Ureter (tissue), 1 donor: ENCODE results near the gene RREB1. TPM values are rescaled to one million over a fixed set of nuclear protein-coding genes. Genes with fewer than 3 reads are reported as not detected.

Experiments used
- DNase-seq: peaks from one replicate; pipeline ENCODE4 v3.0.0-alpha.2; 2020; ENCODE audit warnings: low spot score
- total RNA-seq: library from RNA; stranded (reverse); gene quantifications from one replicate; pipeline ENCODE4 v1.2.4, GENCODE V29; 2023
- donor health status: DM: yes; HTN: yes; CAD: no.

Gene RREB1
- total RNA-seq, 1 donor from 2014 or later, result 74.6 TPM

DNA sequence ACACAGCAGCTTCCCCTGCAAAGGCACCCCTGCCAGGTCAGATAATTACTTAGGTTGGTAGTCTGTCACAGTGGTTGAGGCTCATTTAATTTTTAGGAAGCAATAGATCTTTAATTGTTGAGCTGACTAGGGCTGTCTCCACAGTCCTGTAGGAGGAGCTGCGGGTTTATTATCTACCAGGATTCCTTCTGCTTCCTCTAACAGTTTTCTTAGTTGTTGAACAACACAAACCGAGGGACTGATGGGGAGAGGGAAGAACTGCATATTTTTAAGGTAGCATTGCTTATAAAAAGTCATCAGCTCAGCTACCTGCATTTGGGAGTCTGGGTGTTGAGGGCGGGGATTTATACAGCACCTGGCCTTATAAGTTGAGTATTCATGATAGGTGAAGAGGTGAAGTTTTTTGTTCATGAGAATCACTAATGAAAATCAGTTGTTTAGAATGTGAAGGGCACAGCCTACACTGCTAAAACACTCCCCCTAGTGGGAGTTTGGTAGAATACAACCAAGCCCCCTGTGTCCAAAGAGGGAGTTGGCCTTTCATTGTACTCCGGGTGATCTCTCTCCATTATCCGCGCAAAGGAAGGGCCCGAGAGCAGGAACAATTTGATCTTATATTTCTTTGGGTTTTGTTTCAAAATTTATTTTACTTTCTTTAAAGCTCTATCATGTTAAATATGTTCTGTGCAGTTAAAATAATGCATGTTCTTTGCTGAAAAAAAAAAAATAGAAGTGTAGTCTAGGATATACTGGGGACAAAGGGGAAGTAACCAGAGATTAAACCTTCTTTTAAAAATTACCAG lies 135.6 kb downstream of the RREB1 start:
- DNase-seq, result no peak

DNA sequence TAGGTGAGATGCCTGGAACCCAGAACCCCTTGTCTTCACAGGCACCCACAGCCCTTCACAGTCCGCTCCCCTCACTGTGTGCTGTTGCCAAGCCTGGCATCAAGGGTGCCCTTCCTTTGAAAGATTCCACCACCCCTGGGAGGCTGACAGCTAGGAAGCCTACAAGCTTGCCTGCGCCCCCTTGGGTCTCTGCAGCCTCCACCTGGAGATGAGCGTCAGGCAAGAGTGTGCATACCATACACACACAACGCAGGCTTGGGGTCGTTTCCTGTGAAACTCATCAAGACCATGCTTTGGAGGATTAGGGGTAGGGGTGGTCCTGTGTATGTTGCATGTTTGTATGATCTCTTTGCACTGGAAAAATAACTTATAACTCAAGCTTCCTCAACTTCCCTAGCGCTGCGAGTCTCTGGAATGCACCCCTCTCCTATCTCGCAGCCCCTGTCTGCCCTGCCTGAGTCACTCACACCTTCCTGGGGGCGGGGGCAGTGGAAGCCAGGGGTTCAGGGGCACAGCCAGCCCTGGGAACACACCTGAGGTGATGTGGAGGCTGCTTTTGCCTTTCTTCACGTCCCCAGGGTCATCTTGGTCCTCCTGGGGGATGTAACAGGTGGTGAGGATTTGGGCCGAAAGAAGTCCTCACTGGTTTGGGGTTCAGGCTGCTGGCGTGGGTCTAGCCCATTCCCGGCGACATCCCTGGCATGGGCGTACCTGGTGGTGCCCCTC lies 138.1 kb downstream of the RREB1 start:
- no peak for DNase-seq

DNA sequence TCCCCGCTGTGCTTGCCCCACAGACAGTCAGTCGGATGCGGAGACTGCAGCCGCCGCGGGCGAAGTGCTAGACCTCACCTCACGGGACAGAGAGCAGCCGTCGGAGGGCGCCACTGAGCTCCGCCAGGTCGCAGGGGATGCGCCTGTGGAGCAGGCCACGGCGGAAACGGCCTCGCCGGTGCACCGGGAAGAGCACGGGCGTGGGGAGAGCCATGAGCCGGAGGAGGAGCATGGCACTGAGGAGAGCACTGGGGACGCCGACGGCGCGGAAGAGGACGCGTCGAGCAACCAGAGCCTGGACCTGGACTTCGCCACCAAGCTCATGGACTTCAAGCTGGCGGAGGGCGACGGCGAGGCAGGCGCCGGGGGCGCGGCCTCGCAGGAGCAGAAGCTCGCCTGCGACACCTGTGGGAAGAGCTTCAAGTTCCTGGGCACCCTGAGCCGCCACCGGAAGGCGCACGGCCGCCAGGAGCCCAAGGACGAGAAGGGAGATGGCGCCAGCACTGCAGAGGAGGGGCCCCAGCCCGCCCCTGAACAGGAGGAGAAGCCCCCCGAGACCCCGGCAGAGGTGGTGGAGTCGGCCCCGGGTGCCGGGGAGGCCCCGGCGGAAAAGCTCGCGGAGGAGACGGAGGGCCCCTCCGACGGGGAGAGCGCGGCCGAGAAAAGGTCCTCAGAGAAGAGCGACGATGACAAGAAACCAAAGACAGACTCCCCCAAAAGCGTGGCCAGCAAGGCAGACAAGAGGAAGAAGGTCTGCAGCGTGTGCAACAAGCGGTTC lies 138.8 kb downstream of the RREB1 start:
- DNase-seq, result no peak

DNA sequence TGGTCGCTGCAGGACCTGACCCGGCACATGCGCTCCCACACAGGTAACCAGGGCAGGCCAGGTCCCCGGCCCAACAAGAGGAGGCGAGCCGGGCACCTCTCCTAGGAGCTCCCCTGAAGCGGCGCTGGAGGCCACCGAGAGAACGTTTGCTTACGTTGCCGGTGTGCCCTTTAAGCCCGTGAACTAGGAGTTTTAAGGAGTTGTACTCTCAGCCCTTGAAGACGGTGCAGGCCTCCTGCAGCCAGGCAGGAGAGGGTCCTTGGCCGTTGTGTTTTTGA lies 139.4 kb downstream of the RREB1 start:
- no peak for DNase-seq

DNA sequence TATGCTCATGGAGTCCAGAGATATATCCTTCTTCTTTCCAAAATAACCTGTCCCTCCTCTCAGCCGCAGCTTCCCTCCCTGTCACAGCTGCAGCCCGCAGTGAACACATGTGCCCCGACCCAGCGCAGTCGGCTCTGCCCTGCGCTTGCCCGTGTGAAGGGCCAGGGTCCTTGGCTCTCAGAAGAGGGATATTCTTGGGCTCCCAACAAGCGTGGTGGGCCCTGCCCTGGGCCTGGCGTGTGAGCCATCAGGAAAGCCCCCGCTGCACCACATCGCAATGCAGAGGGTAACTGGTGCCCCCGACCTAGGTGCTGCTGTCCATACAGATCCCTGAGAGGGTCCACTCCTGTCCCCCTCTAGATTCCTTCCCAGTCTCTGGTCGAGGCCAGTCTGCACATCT lies 140.1 kb downstream of the RREB1 start:
- no peak for DNase-seq

DNA sequence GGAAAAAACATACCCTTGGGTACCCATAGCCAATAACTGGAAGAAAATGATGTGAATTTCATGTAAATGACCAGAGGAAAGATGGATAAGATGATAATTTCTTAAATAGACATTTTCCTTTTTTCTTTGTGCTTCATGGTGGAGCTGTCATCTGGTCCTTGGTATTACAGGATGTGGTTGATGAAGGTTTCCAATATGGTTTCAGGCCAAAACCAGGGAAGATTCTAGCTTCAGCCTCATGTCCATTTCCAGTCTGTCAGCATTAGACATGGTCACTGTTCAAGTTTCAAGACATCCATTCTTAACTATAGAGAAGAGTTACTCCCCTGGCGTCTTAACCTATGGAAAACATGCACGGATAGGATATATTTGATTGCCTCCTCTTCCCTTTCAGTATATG lies 141.6 kb downstream of the RREB1 start:
- no peak for DNase-seq

DNA sequence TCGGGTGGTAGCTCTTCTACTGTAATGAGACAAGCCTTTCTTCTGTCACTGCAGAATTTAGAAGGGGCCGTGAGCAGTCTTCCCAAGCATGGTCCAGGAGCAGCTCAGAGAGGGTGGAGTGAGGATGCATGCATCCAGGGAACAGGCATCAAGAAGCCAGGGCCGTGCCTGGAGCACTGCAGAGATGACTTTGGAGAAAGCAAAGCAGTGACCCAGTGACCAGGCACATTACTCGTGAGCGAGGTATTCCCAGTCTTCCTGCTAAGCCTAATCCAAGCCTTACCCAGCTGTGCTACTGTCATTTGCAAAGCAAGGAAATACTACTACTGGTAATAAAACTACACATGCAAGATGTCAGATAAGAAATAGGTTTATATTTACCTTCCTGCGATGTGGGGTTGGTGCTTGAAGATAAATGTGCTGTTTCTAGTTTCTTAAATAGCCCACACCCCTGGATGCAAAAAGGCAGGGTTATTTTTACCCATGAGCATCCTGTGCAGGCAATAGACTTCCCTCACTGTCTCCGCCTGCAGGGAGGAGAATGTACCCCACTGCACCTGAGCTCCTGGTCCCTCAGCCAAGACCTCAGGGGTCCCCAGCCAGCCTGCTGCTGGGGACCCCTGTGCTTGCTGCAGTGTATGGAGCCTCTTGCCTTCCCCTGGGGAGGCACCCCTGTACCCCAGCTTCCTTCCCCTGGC lies 142.3 kb downstream of the RREB1 start:
- no peak for DNase-seq

DNA sequence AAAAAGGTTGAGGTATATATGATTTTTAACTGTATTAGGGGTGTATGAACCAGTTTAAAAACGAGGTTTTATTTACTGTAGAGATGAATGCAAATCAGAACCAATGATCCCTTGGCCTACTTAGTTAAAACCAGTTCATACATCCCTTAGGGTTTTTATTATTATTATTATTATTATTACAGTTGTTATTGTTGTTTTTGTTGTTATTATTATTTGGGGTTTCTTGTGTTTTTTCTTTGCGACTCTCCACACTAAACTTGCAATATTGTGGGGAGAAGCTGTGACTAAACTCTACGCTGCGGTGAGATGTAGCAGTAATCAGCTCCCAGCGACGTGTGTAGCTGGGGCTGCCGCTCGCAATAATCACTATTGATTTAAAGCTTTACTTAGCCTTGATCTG lies 143.1 kb downstream of the RREB1 start:
- DNase-seq, result no peak

DNA sequence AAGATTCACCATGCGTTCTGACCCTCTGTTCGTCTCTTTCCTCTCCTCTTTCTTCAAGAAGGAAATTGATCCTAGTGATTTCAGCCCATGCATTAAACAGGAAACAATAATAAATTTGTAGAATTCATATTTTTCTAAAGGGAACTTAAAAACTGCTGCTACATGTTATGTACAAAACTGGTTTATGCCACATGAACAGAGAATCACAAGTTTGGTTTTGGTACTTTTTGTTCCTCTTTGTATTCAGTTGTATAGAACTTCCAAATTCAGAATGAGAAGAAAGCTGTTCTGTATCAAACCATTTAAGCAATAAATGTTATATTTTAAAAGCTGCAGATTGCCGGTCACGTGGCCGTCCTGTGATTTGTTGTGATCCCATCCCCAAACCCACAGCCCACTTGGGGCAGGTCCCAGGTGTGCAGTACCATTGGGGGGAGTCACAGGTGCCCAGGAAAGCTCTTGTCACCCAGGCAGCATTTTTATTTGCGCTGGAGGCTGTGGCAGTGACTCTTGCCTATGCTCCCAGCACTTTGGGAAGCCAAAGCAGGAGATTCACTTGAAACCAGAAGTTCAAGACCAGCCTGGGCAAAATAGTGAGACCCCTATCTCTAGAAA lies 144.0 kb downstream of the RREB1 start:
- no peak for DNase-seq

DNA sequence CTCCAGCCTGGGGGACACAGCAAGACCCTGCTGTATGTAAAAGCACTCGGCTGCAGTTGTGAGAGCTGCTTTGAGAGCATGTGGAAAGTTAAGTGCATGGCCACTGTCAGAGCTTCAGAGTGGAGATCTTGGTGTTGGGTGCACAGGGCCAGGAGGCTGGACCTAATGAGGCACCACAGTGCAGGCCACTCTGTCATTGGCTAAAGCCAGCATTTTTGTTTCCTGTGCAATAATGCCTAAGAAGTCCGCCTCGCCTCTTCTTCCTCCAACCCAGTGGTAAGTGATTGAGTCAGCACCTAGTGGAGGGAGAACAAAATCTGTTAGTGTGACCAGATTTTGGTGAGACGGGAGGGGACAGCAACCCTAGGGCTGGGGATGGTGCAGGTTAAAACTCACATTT lies 144.6 kb downstream of the RREB1 start:
- DNase-seq, result no peak

DNA sequence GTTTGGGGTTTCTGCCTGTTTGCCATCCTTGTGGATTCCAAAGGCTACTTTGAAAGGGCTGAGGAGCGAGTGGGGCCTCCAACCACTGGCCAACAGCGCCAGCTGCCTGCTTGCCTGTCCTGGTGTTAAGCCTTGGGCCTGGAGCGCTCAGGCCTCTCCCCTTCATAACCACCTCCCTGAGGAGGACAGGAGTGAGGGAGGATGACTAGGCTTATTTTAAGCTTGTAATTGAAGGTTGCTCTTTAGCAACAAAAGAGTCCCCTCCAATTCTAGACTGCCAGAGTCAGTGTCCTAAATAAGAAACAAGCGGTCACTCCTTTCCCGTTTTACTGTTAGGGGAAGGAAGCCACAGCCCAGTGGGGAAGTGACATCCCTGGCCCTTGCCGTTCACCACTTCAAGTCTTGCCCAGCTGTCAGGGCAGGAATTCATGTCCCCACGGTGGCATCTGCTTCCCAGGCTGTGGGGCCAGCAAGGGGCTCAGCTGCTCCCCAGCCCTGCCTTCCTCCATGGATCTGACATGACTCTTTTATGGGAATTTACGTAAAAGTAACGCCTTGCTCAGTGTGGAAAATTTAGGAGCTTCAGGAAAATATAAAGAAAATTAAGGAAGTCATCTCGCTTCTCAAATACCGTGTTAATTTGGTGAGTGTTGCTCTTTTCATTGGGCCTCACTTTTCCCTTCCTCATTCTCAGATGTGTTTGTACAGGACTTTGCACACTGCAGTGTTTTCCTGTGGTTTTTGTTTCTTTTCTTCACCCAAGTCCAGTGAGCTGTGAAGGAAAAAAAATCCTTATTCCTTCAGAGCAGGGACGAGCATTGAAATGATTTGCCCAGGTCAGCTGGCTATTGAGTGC lies 147.4 kb downstream of the RREB1 start:
- DNase-seq, result no peak

DNA sequence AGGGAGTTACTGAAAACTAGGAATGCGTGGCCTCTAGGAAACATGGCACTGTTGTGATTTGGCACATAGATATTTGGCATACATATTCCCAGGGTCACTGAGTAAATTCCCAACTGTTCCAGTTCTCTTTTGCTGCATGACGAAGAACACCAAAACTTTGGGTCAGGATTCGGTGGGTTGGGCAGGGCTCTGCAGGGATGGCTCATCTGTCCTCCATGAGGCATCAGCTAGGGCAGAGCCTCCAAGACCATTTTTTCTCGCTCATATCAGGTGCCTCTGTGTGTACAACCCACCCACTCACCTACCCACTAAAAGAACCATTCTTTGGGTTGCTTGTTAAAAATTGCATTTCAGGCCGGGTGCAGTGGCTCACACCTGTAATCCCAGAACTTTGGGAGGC lies 148.2 kb downstream of the RREB1 start:
- DNase-seq, result no peak

DNA sequence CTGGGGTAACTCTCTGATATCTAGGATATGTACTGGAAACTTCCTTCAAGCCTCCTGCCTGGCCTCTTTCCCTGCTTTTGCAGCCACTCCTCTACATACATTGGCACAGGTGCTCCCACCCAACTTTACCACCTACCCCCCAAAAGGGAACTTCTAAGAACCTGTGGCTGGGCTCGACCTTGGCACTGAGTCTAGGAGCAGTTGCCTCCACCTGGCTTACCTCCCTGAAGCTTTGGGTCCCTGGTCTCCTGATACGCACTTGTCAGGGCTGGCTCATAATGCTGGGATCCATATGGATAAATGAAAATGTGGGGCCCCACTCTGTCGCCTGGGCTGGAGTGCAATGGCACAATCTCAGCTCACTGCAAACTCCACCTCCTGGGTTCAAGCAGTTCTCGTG lies 149.0 kb downstream of the RREB1 start:
- no peak for DNase-seq

DNA sequence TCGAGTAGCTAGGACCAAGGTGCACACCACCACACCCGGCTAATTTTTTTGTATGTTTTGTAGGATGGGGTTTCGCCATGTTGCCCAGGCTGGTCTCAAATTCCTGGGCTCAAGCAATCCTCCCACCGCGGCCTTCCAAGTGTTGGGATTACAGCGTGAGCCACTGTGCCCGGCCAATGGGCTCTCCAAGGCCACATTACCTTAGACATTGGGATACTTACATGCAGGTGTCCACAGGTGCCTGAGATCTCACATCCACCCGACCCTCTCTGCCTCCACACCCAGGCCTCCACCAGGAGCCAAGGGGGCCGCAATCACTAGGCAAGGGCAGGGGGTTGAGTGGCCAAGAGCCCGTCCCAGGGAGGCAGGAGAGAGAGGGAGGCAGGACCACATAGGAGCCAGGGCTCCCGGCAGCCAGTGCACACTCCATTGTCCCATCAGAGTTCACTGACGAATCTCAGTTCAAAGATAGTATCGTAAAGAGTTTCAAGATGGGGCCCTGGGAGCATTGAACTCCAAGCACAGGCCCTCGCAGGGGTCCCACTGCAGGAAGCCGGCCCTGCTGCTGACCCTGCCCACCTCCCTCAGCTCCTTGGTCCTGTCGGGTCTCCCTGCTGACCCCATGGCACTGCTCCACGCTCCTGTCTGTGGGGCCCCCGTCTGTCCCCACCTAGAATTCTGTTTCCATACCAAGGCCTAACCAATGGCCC lies 149.9 kb downstream of the RREB1 start:
- DNase-seq, result no peak

DNA sequence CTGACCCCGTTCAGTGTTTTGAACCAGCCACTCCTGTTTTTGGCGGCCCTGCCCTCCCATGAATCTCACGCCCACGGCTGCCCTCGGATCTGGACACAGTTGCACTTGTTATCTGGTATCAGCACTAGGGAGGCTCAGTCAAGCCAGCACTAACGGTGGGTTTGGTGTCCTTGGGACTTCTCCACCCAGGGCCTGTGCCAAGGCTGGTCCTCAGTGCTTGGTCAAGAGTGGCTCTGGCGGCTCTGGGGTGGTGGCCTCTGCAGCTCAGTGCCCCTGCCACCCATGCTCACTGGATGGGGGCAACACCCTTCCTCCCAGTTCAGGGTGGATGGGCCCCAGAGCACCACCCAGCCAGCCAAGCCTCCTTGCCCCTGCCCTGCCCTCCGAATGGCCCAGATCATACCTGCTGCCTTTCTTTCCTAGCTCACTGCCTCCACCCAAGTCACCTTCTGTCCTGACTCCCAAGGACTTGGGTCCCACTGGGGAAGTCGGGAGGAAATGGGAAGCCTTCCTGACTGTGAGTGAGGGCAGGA lies 150.5 kb downstream of the RREB1 start:
- no peak for DNase-seq

DNA sequence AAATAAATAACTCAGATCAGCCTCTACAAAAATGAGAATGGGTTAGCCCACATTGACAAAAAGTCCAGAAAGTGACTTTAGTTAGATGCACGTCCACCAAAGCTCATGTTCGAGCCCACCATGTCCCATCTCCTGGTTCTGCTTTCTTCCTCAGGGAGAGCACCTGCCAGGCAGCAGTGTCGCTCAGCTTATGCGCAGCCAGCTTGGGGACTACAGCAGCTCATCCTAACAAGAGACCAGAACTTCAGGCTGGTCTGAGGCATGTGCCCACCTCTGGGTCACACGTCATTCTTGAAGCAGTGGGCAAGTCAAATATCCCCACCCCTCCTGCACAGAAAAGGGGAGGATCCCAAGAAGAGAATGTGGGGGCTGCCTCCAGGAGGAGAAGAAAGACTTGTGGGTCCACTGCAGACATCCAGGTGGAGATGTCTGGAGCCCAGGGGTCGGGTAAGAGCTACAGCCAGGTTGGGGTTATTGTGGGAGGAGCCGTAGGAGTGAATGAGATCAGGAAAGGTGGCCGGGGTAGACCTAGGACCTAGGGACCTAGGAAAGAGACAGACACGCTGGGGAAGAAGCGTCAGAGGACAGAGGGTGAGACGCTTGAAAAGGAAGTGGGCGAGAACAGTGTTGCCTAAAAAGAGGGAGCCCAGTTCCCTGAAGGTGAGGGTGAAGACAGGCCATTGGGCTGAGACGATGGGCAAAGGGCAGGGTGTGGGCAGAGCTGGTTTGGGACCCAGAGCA lies 152.7 kb downstream of the RREB1 start:
- no peak for DNase-seq

DNA sequence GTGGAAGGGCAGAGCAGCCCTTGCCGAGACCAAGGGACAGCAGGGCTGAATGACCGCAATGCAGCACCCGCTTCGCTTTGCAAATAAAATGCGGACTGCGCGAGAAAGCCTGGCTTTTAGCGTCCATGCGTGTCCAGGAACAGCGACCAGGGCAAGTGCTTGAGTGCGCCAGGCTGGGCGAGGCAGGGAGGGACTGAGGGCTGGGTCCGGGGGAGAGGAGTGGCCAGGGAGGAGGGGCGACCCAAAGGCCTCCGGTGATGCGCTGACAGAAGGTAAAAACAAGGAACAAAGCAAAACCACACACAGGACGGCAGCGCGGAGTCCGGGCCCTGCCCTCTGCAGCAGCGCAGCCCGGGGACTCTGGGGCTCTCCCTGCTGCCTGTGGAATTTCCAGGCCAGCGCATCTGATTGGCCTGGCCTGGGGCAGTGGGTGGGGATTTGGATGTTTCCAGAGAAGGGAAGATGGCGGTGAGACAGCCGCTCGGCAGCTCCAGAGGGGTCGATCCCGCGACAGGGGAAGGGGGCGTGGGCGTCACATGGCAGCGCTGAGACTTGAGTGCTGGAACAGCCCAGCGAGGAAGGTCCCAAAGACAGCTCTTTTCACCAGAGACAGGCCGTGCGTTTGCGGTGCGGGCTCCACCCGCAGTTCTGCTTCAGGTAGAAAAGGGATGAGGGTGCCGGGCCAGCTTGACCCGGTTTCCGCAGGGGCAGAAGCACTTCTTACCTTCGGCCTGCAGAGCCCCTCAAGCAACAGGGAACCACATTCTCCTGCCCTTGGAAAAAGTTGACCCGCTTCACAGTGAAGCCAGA lies 153.5 kb downstream of the RREB1 start:
- peak; percentile 85 for DNase-seq

DNA sequence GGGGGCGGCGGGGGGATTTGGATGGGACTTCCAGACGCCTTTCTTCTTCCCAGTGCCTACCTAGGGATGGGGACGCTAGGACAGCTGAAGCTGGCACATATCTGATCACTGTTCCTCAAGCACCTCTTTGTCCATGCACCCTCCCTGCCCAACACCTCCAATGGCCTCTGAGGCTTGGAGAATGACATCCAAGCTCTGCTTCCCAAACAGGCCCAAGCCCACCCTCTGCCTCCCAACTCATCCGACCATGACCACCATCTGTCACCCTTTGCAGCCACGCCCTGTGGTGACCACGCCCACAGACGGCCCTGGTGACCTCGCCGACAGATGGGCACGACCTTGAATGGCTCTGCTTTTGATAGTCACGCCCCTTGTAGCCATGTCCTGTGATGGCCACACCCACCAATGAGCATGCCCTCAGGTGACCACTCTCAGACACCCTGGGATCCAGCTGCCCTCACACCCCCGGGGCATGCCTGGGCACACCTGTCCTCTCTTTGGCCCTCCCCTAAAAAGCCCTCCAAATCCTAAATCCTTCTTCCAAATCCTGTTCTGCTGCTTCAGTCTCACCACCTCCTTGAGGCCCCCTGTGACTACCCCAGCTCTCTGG lies 154.2 kb downstream of the RREB1 start:
- no peak for DNase-seq
